CD8-positive, alpha-beta memory T cell (primary cell): Measurements from ENCODE around the gene CYTH3. TPM values are rescaled to one million over a fixed set of nuclear protein-coding genes. Genes with fewer than 3 reads are reported as not detected.
A peak's percentile ranks its signal among the peaks of the same experiment; 100 is the strongest.

Experiments used
- CTCF ChIA-PET: fragments of 350-600 bp; sonication (Branson Sonifier 250); formaldehyde crosslinking; loops from one replicate; lab custom pipeline; 2021; ENCODE audit warnings: antibody characterized with exemption; lab: Charles Lee
- POLR2A ChIA-PET: fragments of 350-600 bp; sonication (Branson Sonifier 250); formaldehyde crosslinking; loops from one replicate; lab custom pipeline; 2021; ENCODE audit warnings: antibody characterized with exemption; lab: Charles Lee
- DNase-seq, 5 donors: peaks; one replicate each; pipeline versions ENCODE4 v3.0.0 to v3.0.0-alpha.2; 2020 to 2022; ENCODE audit warnings: mixed read lengths in 1 of 5
- H3K27ac ChIP-seq: one replicate; pipeline ENCODE4 v1.7.0; 2013; ENCODE audit warnings: low read depth, mild to moderate bottlenecking, low read length, moderate library complexity
- H3K27me3 ChIP-seq: 2 replicates; pipeline ENCODE4 v1.7.0; 2013; ENCODE audit warnings: low read length, mild to moderate bottlenecking; ENCODE audit not compliant: insufficient read depth, poor library complexity, severe bottlenecking
- H3K36me3 ChIP-seq: 2 replicates; pipeline ENCODE4 v1.7.0; 2013; ENCODE audit warnings: mild to moderate bottlenecking, low read length, moderate library complexity; ENCODE audit not compliant: insufficient read depth
- H3K4me1 ChIP-seq: 2 replicates; pipeline ENCODE4 v1.7.0; 2013; ENCODE audit warnings: mild to moderate bottlenecking, low read length, moderate library complexity; ENCODE audit not compliant: insufficient read depth
- H3K4me3 ChIP-seq: 2 replicates; pipeline ENCODE4 v1.7.0; 2013; ENCODE audit warnings: mild to moderate bottlenecking, low read length
- H3K9me3 ChIP-seq: 2 replicates; pipeline ENCODE4 v1.7.0; 2013; ENCODE audit warnings: mild to moderate bottlenecking, low read length
- H3K27ac Mint-ChIP-seq, 8 donors: one replicate each; pipeline ENCODE4 v1.8.0; 2020 to 2021; ENCODE audit warnings: mixed read lengths in 8 of 8, mild to moderate bottlenecking in 6 of 8, inconsistent platforms in 3 of 8, moderate library complexity in 3 of 8
- H3K27me3 Mint-ChIP-seq, 2 donors: one replicate each; pipeline ENCODE4 v1.8.0; 2020 to 2021; ENCODE audit warnings: mixed read lengths in 2 of 2, mild to moderate bottlenecking in 1 of 2, moderate library complexity in 1 of 2
- H3K36me3 Mint-ChIP-seq, 3 donors: one replicate each; pipeline ENCODE4 v1.8.0; 2020 to 2021; ENCODE audit warnings: mixed read lengths in 3 of 3, inconsistent platforms in 1 of 3, mild to moderate bottlenecking in 1 of 3
- H3K4me1 Mint-ChIP-seq, 3 donors: one replicate each; pipeline ENCODE4 v1.8.0; 2020 to 2021; ENCODE audit warnings: mixed read lengths in 3 of 3, inconsistent platforms in 1 of 3, mild to moderate bottlenecking in 1 of 3
- H3K4me3 Mint-ChIP-seq, 7 donors: one replicate each; pipeline ENCODE4 v1.8.0; 2020 to 2021; ENCODE audit warnings: mixed read lengths in 7 of 7, mild to moderate bottlenecking in 6 of 7, moderate library complexity in 4 of 7, inconsistent platforms in 2 of 7
- H3K9me3 Mint-ChIP-seq, 5 donors: one replicate each; pipeline ENCODE4 v1.8.0; 2020 to 2022; ENCODE audit warnings: mixed read lengths in 5 of 5, mild to moderate bottlenecking in 3 of 5, moderate library complexity in 2 of 5, inconsistent platforms in 1 of 5
- polyA plus RNA-seq: library from polyadenylated mRNA; unstranded; fragments of 300-500 nt; fragmentation: Illumina TruSeq; gene quantifications from one replicate; pipeline ENCODE4 v1.2.3, GENCODE V29; 2021
- total RNA-seq, 2 experiments: library from RNA; stranded (reverse); gene quantifications; one replicate each; pipeline ENCODE4 v1.2.3, GENCODE V29; 2021

Gene CYTH3
- total RNA-seq (1 to 10 TPM; 4.5 to 4.9 TPM), polyA plus RNA-seq (15.7 TPM)

- CTCF ChIA-PET: no interaction called here
These were observed at the start of gene CYTH3 for GRCh38 chr7:6272481-6273323. CYTH3 (minus strand) TSS chr7:6272624; CDS start chr7:6272507, 117 bp downstream.

GRCh38 chr7:6320791-6321190 lies 48.4 kb upstream of the CYTH3 start:
- Histone ChIP-seq H3K4me3 (no peak overlapping the region), H3K4me1 (no peaks in the 10 kb centered on the region), H3K27ac (no peak overlapping the region), H3K27me3 (no peaks in the 10 kb centered on the region), H3K9me3 (no peaks in the 10 kb centered on the region), H3K36me3 (no peaks in the 10 kb centered on the region)
- H3K4me1 Mint-ChIP-seq: peaks cover 4 to 5% (median 4%) of the 10 kb centered on the region in 3 donors
- no peak overlapping the region for H3K4me3 Mint-ChIP-seq
- DNase-seq: no peak
- H3K27me3 Mint-ChIP-seq: peaks cover 0 to 8% of the 10 kb centered on the region in 2 donors
- ChIA-PET POLR2A (no interaction called here), CTCF (interaction anchor here (1.6 kb wide), 1 partner anchor 464 kb away, joined by 5 read pairs; no protein-coding TSS in a partner anchor)
- H3K9me3 Mint-ChIP-seq: no peaks in the 10 kb centered on the region
- no peak overlapping the region for H3K27ac Mint-ChIP-seq
- no peaks in the 10 kb centered on the region for H3K36me3 Mint-ChIP-seq

More at GRCh38 chr7:6272481-6273323, at the start of gene CYTH3:
- H3K9me3 Mint-ChIP-seq: peaks cover 0 to 2% (median 0%) of the 10 kb centered on the region in 5 donors
- POLR2A ChIA-PET: interaction anchor here (0.6 to 0.9 kb wide), 2 partner anchors 31 to 1748 kb away, joined by 3 read pairs; no protein-coding TSS in a partner anchor
- H3K4me3 Mint-ChIP-seq: peak within 1 kb of the TSS; percentile 89 to 96 (median 94)
- H3K4me1 Mint-ChIP-seq: peaks cover 34 to 49% (median 45%) of the 10 kb centered on the region in 3 donors
- Histone ChIP-seq H3K4me1 (peaks cover 15% of the 10 kb centered on the region), H3K27me3 (no peaks in the 10 kb centered on the region), H3K9me3 (no peaks in the 10 kb centered on the region), H3K27ac (peak within 1 kb of the TSS; percentile 41), H3K36me3 (no peaks in the 10 kb centered on the region), H3K4me3 (peak within 1 kb of the TSS; percentile 82)
- peak within 1 kb of the TSS; percentile 62 to 94 (median 90) for H3K27ac Mint-ChIP-seq
- H3K27me3 Mint-ChIP-seq: peaks cover 5 to 6% of the 10 kb centered on the region in 2 donors
- peaks cover 0 to 6% (median 3%) of the 10 kb centered on the region in 3 donors for H3K36me3 Mint-ChIP-seq
- peak; percentile 70 to 81 (median 77) for DNase-seq

DNA sequence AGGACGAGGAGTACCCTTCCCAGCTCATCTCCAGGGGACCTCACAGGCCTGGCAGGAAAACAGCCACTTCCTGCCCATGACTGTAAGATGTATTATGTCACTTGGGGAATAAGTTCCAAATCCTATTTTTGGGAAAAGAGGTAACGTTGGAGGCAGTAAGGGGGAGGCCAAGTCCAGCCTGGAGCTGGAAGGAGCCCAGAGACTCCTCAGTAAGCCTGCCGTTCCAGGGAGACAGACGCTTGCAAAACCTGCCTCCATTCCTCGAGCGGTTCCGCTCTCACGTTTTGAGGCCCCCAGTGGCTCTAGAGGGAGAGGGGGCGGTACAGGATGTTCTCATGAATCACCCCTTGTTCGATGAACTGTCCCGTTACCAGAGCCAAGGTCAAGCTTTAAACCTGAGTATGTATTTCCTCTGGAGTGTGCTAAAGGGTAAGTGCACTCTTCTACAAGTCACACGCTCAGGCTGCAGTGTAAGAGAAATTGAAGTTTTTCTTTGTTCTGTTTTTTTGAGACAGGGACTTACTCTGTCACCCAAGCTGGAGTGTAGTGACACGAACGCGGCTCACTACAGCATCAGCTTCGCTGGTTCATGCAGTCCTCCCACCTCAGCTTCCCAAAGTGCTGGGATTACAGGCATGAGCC lies 45.5 kb upstream of the CYTH3 start:
- peak in 1 of 5 donors; percentile 4 for DNase-seq
- ChIA-PET POLR2A (no interaction called here), CTCF (interaction anchor here (1.9 kb wide), 1 partner anchor 321 kb away, joined by 5 read pairs; no protein-coding TSS in a partner anchor)
- no peaks in the 10 kb centered on the region for H3K36me3 ChIP-seq
- Mint-ChIP-seq H3K4me3 (no peak overlapping the region), H3K9me3 (no peaks in the 10 kb centered on the region), H3K27me3 (peaks cover 0 to under 1% of the 10 kb centered on the region in 2 donors), H3K36me3 (no peaks in the 10 kb centered on the region), H3K4me1 (peaks cover 1% of the 10 kb centered on the region in 3 donors), H3K27ac (no peak overlapping the region)
- H3K4me1 ChIP-seq: no peaks in the 10 kb centered on the region
- no peaks in the 10 kb centered on the region for H3K27me3 ChIP-seq
- no peaks in the 10 kb centered on the region for H3K9me3 ChIP-seq
- no peak overlapping the region for H3K4me3 ChIP-seq
- no peak overlapping the region for H3K27ac ChIP-seq

DNA sequence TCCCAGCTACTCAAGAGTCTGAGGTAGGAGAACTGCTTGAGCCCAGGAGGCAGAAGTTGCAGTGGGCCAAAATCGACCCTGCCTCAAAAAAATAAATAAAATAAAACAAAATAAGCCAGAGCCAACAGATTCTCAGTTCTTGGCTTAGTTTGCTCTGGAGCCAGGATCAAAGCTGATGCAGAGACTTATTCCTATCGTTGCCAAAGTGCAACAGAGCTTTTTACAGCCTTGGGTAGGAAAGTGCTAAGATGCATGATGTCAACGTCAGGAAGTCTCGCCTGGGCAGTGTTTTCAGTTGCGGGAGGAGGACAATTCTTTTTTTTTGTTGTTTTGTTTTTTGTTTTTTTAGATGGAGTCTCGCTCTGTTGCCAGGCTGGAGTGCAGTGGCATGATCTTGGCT lies 43.8 kb upstream of the CYTH3 start:
- Mint-ChIP-seq H3K27ac (no peak overlapping the region), H3K27me3 (no peaks in the 10 kb centered on the region), H3K36me3 (no peaks in the 10 kb centered on the region), H3K4me3 (no peak overlapping the region), H3K4me1 (no peaks in the 10 kb centered on the region), H3K9me3 (no peaks in the 10 kb centered on the region)
- ChIA-PET POLR2A (no interaction called here), CTCF (no interaction called here)
- Histone ChIP-seq H3K27me3 (no peaks in the 10 kb centered on the region), H3K9me3 (no peaks in the 10 kb centered on the region), H3K36me3 (no peaks in the 10 kb centered on the region), H3K4me1 (no peaks in the 10 kb centered on the region), H3K4me3 (no peak overlapping the region), H3K27ac (no peak overlapping the region)
- no peak for DNase-seq

DNA sequence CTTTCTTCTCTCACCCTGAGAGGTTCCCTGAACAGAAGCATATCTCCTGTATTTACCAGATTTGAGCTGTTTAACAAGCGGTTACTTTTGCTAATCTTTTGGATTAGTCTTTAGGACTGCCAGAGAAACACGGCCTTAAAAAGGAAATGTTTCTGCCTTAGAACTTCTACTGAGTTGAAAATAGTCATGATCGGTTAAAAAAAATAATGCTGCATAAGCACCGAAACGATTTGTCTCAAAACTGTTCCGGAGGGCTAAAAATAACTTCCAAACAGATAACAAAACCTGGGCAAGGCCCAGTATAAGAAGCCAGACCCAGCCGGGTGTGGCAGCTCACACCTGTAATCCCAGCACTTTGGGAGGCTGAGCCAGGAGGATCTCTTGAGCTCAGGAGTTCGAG lies 43.3 kb upstream of the CYTH3 start:
- Mint-ChIP-seq H3K4me3 (no peak overlapping the region), H3K27me3 (no peaks in the 10 kb centered on the region), H3K9me3 (no peaks in the 10 kb centered on the region), H3K27ac (no peak overlapping the region), H3K36me3 (no peaks in the 10 kb centered on the region), H3K4me1 (no peaks in the 10 kb centered on the region)
- Histone ChIP-seq H3K27me3 (no peaks in the 10 kb centered on the region), H3K4me1 (no peaks in the 10 kb centered on the region), H3K36me3 (no peaks in the 10 kb centered on the region), H3K27ac (no peak overlapping the region), H3K4me3 (no peak overlapping the region), H3K9me3 (no peaks in the 10 kb centered on the region)
- CTCF ChIA-PET: interaction anchor here (1.5 kb wide), 1 partner anchor 8 kb away, joined by 5 read pairs; no protein-coding TSS in a partner anchor
- no peak for DNase-seq
- POLR2A ChIA-PET: no interaction called here

DNA sequence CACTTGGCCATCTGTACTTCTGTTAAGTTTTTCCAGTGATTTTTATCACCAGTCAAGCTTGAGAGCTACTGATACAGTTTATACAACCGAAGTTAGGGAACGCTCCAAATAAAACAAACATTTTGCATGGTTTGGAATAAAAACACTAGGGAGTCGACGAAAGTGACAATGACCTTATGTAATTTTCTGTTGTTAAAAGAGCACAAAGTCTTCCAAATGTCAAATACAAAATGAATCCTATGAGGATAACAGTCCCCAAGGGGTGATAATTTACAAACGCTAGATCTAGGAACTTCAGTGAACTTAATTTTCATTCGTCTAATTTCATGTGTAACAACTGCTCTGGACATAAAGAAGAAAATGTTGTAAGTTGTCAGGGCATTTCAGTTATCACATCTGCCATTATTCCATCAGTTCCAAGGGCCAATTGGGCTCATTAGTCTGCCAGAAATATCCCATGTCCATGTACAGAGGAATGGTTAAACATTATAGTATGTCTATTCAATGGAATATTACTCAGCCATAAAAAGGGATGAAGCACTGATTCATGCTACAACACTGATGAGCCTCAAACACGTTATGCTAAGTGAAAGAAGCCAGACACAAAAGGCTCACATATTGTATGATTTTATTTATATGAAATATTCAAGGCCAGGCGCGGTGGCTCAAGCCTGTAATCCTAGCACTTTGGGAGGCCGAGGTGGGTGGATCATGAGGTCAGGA lies 38.0 kb upstream of the CYTH3 start:
- H3K9me3 Mint-ChIP-seq: no peaks in the 10 kb centered on the region
- no peaks in the 10 kb centered on the region for H3K4me1 Mint-ChIP-seq
- H3K27ac Mint-ChIP-seq: no peak overlapping the region
- Histone ChIP-seq H3K27ac (no peak overlapping the region), H3K9me3 (no peaks in the 10 kb centered on the region), H3K4me3 (no peak overlapping the region), H3K36me3 (no peaks in the 10 kb centered on the region), H3K27me3 (no peaks in the 10 kb centered on the region), H3K4me1 (no peaks in the 10 kb centered on the region)
- no peak for DNase-seq
- no peaks in the 10 kb centered on the region for H3K27me3 Mint-ChIP-seq
- ChIA-PET POLR2A (no interaction called here), CTCF (no interaction called here)
- no peak overlapping the region for H3K4me3 Mint-ChIP-seq
- H3K36me3 Mint-ChIP-seq: no peaks in the 10 kb centered on the region

DNA sequence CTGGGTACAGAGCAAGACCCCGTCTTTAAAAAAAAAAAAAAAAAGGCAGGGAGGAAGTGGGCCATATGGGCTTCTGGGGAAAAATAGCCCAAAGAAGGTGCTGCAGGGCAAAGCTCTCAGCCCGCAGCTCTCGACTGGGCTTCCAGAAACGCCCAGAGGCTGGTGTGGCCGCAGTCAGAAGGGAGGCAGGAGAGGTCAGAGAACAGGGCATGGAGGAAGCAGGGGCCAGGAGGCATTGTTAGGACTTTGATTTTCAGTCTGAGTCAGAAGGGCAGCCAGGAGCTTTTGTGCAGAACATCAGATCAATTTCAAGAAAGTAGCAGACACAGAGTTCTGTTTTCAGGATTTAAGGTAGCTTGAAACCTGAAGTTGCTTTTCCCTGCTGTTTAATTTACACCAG lies 35.3 kb upstream of the CYTH3 start:
- H3K4me1 ChIP-seq: no peaks in the 10 kb centered on the region
- H3K4me3 Mint-ChIP-seq: no peak overlapping the region
- H3K36me3 ChIP-seq: no peaks in the 10 kb centered on the region
- H3K36me3 Mint-ChIP-seq: no peaks in the 10 kb centered on the region
- no peaks in the 10 kb centered on the region for H3K9me3 ChIP-seq
- no peaks in the 10 kb centered on the region for H3K4me1 Mint-ChIP-seq
- no peak overlapping the region for H3K27ac ChIP-seq
- ChIA-PET POLR2A (no interaction called here), CTCF (no interaction called here)
- H3K9me3 Mint-ChIP-seq: no peaks in the 10 kb centered on the region
- no peaks in the 10 kb centered on the region for H3K27me3 Mint-ChIP-seq
- H3K27ac Mint-ChIP-seq: peak overlapping the region in 1 of 8 donors; percentile 70
- DNase-seq: no peak
- H3K4me3 ChIP-seq: no peak overlapping the region
- no peaks in the 10 kb centered on the region for H3K27me3 ChIP-seq
